Cerebellar cortex (tissue), 1 donor: ENCODE measurements around the gene LAIR2.

ENCODE experiments used
- DNase-seq: peaks from one replicate; pipeline ENCODE4 v3.0.0-alpha.2; 2015; ENCODE audit warnings: low spot score

LAIR2 gene

GRCh38 chr19:54534156-54534555 is 31.5 kb downstream of the LAIR2 start:
- no peak for DNase-seq

GRCh38 chr19:54535601-54536000 is 33.0 kb downstream of the LAIR2 start:
- DNase-seq: no peak

GRCh38 chr19:54536956-54537355 is 34.3 kb downstream of the LAIR2 start:
- no peak for DNase-seq

DNA sequence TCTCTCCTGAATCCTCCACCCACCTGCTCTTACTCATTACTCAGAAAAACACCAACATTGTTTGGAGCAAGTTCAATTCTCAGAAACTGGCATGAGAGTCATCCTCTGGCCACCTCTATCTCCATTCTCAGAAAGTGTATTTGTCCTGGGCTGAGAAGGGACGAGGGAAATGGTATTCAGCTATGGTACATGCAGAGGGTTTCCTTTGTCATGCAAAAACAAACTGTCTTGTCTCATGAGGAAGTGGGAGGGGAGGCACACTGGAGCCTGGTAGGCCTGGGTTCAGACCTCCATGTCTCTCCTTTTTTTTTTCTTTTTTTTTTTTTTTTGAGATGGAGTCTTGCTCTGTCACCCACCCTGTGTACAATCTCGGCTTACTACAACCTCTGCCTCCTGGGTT is 39.1 kb downstream of the LAIR2 start:
- DNase-seq: no peak

- no peak for DNase-seq
Measured at GRCh38 chr19:54548806-54549205, 46.2 kb downstream of the LAIR2 start.

DNA sequence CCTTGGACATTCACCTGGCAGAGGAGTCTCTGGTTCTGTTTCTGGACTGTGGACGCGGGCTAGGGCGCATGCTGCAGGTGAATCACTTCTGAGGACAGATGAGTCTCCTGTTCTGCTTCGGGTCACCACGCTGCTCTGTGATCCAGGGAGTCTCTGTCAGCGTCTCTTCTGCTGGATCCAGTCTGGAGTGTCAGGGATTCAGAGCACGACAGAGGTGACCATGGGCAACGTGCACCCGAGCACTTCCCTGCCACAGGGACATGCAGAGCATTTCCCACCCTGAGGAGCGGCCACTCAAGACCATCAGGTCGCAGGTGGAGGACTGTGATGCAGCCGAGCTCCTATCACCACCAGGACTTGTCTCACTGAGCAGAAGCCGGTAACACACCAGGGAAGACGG is 46.6 kb downstream of the LAIR2 start:
- no peak for DNase-seq

DNA sequence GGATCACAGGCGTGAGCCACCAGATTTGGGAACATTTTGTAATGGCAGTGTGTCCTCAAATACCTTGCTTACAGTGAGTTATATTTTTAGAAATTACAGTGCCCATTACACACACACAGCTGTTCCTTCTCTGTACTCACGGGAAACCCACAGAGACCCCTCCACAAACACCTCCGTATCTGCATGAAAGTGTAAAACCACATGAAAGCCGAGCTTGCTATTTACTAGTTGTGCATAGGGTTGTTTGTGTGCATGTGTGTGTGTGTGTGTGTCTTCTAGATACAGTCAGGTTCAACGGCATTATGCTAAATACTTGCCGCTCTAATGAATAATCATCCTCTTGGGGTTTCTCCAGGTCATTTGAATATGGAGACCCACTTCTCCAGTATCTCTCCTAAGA is 48.7 kb downstream of the LAIR2 start:
- DNase-seq: no peak

GRCh38 chr19:54551950-54552912 is 49.6 kb downstream of the LAIR2 start:
- no peak for DNase-seq

- DNase-seq: no peak
Measured at GRCh38 chr19:54552913-54553310, 50.3 kb downstream of the LAIR2 start.

GRCh38 chr19:54554006-54554405 is 51.4 kb downstream of the LAIR2 start:
- DNase-seq: no peak

DNA sequence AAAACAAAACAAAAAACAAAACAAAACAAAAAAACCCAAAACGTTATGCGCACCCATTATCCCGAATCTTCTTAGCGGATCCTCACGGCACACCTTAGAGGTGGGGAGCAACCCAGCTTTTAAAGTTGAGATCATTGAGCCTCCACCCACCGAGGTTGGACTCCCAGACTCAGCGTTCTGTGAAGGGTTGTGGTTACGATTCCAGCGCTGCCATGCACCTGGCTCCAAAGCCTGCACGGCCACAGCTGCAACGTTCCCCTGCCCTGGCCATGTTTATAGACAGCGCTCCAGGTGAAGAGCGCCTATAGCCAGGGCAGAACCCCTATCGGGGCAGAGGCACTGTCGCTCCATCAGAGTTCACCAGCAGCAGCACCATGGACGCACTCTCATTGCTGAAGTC is 52.3 kb downstream of the LAIR2 start:
- no peak for DNase-seq

- DNase-seq: no peak
Measured at GRCh38 chr19:54556194-54556593, 53.6 kb downstream of the LAIR2 start.

GRCh38 chr19:54558339-54558738 is 55.7 kb downstream of the LAIR2 start:
- DNase-seq: no peak
